ENCODE results near the gene HEATR1.
"Not testable (repeated sequence)": the region's sequence is repeated elsewhere in the genome, so short reads cannot be mapped to it uniquely, and the experiment has no call there.

HEATR1 gene

GRCh38 chr1:236603991-236604904, at the start of gene HEATR1:
Gene HEATR1 (minus strand): TSS chr1:236604516. CDS start chr1:236604095, 421 bp downstream.
- peak; percentile 79 to 92 for DNase-seq (ENCODE audit: low read depth in 2 of 2)

GRCh38 chr1:236645016-236645680, 40.8 kb upstream of the HEATR1 start:
- DNase-seq (ENCODE audit: low read depth in 2 of 2), result no peak

GRCh38 chr1:236642763-236643162, 38.4 kb upstream of the HEATR1 start:
- DNase-seq (ENCODE audit: low read depth in 2 of 2), result no peak

GRCh38 chr1:236639686-236640085, 35.4 kb upstream of the HEATR1 start:
- no peak for DNase-seq (ENCODE audit: low read depth in 2 of 2)

GRCh38 chr1:236638945-236639344, 34.6 kb upstream of the HEATR1 start:
- DNase-seq (ENCODE audit: low read depth in 2 of 2), result no peak

- no peak for DNase-seq (ENCODE audit: low read depth in 2 of 2)
These were observed 31.7 kb upstream of the HEATR1 start for GRCh38 chr1:236636017-236636416.

GRCh38 chr1:236627727-236628408, 23.6 kb upstream of the HEATR1 start:
- no peak for DNase-seq (ENCODE audit: low read depth in 2 of 2)

GRCh38 chr1:236623371-236624166, 19.3 kb upstream of the HEATR1 start:
- DNase-seq (ENCODE audit: low read depth in 2 of 2), result no peak

GRCh38 chr1:236622407-236622806, 18.1 kb upstream of the HEATR1 start:
- no peak for DNase-seq (ENCODE audit: low read depth in 2 of 2)

- no peak for DNase-seq (ENCODE audit: low read depth in 2 of 2)
These were observed 15.1 kb upstream of the HEATR1 start for GRCh38 chr1:236619398-236619797.

GRCh38 chr1:236618507-236618906, 14.2 kb upstream of the HEATR1 start:
- no peak for DNase-seq (ENCODE audit: low read depth in 2 of 2)

GRCh38 chr1:236615399-236616148, 11.3 kb upstream of the HEATR1 start:
- DNase-seq (ENCODE audit: low read depth in 2 of 2), result no peak

- no peak for DNase-seq (ENCODE audit: low read depth in 2 of 2)
These were observed 8.0 kb upstream of the HEATR1 start for GRCh38 chr1:236612349-236612748.

GRCh38 chr1:236608930-236609726, 4.8 kb upstream of the HEATR1 start:
- peak in 1 of 2 experiments; percentile 34 for DNase-seq (ENCODE audit: low read depth in 2 of 2)

GRCh38 chr1:236607597-236607996, 3.3 kb upstream of the HEATR1 start:
- DNase-seq (ENCODE audit: low read depth in 2 of 2), result not testable (repeated sequence)

GRCh38 chr1:236604905-236605806, 840 bp upstream of the HEATR1 start:
- no peak for DNase-seq (ENCODE audit: low read depth in 2 of 2)

- no peak for DNase-seq (ENCODE audit: low read depth in 2 of 2)
These were observed 2.1 kb downstream of the HEATR1 start for GRCh38 chr1:236602171-236602570.

- no peak for DNase-seq (ENCODE audit: low read depth in 2 of 2)
These were observed 13.7 kb downstream of the HEATR1 start for GRCh38 chr1:236590553-236591150.

Data from stimulated activated CD4-positive, alpha-beta T cell treated with anti-CD3 and anti-CD28 coated beads, Interleukin-12 subunit alpha, Interleukin-12 subunit beta, amount 100 ng/mL, for 24 hours (primary cell).